ENCODE data around the gene CCDC175. TPM values are rescaled to one million over a fixed set of nuclear protein-coding genes. Genes with fewer than 3 reads are reported as not detected.

The CCDC175 gene
- total RNA-seq, 1 experiment from 2014 or later, result not detected

DNA sequence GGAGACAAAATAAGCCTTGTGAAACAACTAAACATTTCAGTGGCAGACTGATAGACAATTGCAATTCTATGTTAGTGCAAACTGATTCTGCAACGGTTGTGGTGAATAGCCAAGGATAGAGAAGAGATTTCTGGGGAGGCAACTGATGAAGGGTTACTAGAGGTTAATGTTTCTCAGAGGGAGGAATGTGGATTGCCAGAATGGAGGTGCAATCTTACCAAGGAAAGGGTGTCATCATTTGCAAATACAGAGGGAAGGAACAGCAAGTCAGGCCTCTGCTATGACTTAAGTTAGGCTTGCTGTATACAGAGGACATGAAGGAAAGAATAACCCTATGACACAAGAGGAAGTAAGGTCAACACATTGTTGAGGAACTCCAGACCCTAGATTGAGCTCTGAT lies 35.8 kb downstream of the CCDC175 start:
- no peak for DNase-seq (ENCODE audit: low read depth)

DNA sequence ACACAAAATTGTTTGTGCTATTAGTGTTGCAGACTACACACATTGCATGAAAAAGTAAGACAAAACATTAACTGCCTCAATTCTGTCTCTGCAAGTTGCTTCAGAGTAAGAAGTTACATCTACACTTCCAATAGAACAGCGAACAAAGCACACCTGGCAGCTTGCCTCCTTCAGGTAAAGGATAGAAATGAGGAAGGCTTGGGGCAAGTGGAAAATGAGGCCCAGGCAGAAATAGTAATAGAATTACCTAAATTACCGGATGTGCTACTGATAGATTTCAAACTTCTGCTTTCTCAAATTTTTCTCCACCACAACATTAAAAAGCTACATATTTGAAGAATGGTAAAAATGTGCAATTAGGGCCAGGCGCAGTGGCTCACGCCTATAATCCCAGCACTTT lies 37.7 kb downstream of the CCDC175 start:
- DNase-seq (ENCODE audit: low read depth), result no peak

- DNase-seq (ENCODE audit: low read depth), result no peak
Observed at GRCh38 chr14:59537476-59537875, 39.1 kb downstream of the CCDC175 start.

- DNase-seq (ENCODE audit: low read depth), result no peak
Observed at GRCh38 chr14:59534361-59534987, 42.1 kb downstream of the CCDC175 start.

DNA sequence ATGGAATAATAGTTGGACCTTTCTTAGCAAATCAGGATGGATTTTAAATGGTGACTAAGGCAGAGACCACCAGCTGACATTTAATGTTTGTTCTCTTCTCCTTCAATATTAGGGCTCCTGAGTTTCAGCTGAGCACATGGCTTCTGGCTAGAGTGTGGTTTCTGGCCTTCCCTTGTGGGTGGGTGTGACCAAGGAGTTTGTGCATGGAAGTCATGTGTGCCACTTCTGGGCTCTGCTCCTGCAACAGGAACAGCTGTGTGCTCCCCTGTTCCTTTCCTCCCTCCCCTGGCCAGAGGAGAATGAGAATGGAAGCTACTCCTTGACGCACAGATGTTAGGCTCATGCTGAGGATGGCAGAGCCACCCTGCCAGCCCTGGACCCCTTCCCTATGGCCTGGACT lies 44.2 kb downstream of the CCDC175 start:
- DNase-seq (ENCODE audit: low read depth), result no peak

GRCh38 chr14:59530349-59530748 lies 46.3 kb downstream of the CCDC175 start:
- DNase-seq (ENCODE audit: low read depth), result no peak

DNA sequence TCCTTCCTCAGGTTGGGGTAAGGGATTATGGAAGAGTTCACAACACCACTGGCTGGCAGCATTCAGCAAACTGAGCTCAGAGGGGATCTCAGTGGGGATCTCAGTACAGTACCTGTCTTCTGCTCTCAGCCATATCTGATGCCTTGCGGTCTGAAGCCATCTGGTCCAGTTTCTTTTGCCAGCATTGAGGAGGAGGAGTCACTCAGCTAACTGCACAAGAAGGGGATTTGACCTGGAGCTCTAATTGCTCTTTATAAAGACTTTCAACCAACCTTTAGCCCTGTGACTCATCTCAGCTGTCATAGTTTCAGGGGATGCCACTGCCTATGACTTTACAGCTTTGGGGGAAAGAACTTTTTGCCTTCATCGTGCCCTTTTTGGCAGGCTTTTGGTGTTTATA lies 47.4 kb downstream of the CCDC175 start:
- peak; percentile 9 for DNase-seq (ENCODE audit: low read depth)

GRCh38 chr14:59520224-59520623 lies 56.4 kb downstream of the CCDC175 start:
- no peak for DNase-seq (ENCODE audit: low read depth)

DNA sequence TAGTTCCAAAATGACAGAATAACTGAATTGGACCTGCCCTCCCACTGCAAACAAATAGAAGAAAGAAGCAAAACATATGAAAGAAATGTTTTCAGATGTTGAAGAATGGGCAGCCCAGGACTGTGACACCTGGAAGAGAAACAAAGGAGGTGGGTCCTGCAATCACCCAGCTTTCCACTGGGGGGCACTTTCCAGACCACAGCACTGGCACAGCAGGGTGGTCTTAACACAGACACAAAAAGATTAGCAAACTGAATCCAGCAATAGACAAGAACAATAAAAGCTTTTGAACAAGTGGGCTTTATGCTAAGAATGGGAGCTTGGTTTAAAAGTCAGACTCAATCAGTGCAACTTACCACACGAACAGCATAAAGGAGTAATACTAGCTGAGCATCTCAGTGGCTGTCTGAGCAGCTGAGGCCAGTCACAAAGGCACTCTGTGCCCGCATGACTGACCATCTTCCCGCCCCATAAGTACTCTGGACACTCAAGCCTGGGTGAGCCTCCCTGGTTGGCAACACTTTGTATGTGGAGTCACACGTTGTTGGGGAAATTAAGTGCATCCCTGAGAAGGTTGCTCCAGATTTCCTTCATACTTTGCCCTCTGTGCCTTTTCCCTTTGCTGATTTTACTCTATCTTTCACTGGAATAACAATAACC lies 64.6 kb downstream of the CCDC175 start:
- no peak for DNase-seq (ENCODE audit: low read depth)

DNA sequence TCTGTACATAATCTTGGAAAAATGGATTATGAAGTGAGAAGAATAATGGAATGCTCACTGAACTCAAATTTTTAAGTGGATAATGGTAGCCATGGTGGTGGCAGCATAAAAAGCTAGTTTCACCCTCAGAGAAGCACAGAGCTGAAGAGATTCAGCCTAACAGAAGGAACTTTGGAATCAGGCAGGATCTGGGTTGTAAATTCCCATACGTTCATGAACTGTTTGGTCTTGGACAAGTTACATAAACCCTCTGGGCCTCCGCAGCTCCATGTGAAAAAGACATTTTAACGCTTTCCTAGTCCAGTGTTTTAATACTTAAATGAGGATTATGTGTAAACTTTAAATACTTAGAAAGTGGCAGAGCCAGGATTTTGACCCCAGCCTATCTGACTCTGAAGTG lies 65.6 kb downstream of the CCDC175 start:
- DNase-seq (ENCODE audit: low read depth), result no peak

DNA sequence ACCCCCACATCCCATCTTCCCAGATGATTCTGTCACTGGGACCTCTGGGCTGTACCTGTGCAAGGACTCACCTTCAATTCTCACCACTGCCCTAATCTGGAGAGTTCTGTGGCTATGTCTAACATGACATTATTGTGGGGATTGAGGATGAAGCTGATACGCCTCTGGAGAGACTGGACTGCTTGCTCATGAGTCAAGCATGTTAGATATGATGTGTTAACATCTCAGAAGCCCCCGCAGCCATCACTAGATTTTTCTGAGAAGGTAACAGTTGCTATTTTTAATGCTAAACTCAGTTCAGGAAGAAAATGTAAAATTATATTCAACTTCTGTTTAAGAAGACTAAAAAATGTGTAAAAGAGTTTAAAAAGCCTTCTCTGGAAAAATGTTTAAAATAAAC lies 66.6 kb downstream of the CCDC175 start:
- no peak for DNase-seq (ENCODE audit: low read depth)

- DNase-seq (ENCODE audit: low read depth), result no peak
Observed at GRCh38 chr14:59509101-59509500, 67.5 kb downstream of the CCDC175 start.

DNA sequence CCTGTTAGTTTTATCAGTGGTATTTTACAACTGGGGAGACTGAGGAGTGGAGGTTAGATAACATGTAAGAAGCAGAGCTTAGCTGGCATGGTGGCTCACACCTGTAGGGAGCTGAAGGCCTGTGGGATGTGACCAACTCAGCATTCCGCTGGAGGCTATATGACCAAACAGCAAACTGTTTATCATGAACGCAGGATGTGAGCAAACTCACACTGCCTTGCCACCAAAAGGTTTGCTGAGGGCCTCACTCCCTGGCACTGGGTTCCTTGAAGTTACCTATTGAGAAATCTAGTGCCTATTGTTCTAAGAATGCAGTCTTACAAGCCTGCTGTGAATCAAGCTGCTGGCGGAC lies 68.9 kb downstream of the CCDC175 start:
- no peak for DNase-seq (ENCODE audit: low read depth)

DNA sequence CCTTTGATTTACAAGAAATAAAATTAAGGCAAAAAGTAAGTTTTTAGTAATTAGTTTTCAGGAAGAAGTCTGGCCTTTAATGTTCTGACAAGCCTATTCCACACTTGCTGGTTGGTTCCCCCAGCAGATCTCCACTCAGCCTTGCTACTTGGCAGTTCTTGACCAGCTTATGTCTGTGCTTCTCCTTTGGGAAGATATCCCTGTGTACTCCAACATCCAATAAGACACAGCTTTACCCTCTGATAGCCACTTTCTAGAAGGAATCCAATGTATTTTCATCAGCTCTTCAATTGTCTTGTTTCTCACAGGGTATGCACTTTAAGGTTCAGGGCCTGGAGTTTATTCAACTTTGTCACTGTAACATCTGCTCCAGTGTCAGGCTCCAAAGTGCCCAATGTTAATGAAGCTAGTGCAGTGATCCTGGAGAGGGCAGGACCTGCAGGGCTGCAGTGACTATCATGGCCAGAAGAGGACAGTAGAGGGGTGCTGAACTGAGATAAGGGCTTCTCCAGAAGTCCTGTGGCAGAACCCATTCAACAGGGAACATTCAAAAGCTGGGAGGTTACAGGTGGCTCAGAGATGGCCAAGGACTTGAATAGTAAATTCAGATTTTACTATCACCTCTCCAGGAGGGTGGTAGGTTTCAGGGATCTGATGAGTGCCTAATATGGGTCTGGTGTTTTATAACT lies 69.4 kb downstream of the CCDC175 start:
- DNase-seq (ENCODE audit: low read depth), result peak; percentile 43

DNA sequence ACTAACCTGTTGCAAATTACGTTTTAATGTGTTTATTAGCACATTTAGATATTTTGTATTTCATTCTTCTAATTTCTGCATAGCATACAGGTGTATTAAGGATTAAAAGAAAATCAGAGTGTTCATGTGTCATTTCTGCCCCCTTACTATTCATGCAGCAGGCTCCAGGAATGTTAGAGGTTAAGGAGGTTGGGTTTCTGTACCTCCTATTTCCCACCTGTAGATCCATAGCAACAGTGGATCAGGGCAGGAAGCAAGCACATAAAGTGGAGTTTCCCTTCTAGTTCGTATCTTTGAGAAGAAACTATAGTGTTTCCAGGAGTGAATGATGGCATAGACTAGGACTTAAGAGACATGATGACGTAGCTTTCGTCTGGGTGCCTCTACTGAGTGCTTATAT lies 73.4 kb downstream of the CCDC175 start:
- DNase-seq (ENCODE audit: low read depth), result no peak

GRCh38 chr14:59500732-59501131 lies 75.9 kb downstream of the CCDC175 start:
- no peak for DNase-seq (ENCODE audit: low read depth)

- DNase-seq (ENCODE audit: low read depth), result no peak
Observed at GRCh38 chr14:59492384-59492783, 84.2 kb downstream of the CCDC175 start.

GRCh38 chr14:59490756-59491155 lies 85.9 kb downstream of the CCDC175 start:
- no peak for DNase-seq (ENCODE audit: low read depth)

DNA sequence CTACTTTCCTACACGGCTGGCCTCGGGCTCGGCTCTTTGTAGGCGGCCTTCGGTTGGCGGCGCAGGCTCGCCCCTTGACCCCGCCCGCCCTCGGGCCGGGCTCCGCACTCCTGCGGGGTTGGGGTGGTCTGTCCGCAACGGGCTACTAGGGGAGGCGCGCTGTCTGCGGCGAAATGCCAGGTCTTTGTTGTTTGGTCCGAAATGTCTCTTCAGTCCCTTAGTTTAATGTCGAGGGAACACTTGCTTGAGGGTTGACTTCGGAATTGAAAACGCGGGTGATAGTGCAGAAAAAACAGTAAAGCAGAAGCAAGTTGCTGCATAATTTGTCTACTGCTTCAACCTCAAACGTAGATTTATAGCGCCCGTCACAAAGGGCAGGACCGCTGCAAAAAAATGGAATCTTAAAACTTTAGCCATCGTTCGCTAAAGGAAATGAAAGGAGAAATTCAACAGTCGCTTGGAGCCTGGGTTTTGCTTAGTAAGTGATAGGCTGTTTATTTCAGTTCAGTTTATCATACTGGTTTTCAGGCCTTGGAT lies 91.9 kb downstream of the CCDC175 start:
- DNase-seq (ENCODE audit: low read depth), result no peak

DNA sequence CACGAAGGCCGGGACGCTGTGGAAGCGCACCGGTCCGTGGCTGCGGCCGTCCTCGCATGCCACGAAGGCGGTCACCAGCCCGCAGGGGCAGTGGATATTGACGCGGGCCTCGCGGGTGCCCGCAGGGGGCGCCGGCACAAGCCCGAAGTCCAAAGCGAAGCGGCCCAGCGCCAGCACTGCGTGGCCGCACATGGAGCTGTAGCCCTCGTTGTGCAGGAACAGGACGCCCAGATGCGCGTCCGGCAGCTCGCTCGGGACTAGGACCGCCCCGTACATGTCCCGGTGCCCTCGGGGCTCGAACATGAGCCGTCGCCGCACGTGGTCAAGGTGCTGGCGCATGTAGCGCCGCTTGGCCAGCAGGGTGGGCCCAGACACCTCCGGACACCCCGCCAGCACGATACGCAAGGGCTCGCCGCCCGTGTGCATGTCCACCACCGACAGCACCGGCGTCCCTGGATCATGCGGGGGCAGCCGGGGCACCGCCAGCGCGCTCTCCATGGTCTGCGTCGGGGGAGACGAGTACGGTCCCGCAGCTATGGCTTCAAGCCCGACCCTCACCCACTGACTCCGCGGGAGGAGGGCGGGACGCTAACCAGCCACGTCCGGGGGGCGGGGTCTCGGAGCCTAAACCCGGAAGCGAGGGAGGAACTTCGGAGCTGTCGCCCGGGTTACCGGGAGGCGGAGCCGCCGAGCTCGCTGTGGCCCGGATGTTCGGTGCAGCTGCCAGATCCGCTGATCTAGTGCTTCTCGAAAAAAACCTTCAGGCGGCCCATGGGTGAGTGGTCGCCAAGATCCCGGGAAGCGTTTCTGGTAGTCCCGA lies 92.6 kb downstream of the CCDC175 start, which contains the start of the genes JKAMP and L3HYPDH:
Gene JKAMP, plus strand, starts transcription at position 699 of the 820 bp plus-strand sequence. Its CDS starts 73 bp downstream, at position 772.
Gene L3HYPDH, minus strand, starts transcription at position 590 of the 820 bp plus-strand sequence. Its CDS starts 92 bp downstream, at position 498.
- peak; percentile 91 for DNase-seq (ENCODE audit: low read depth)

DNA sequence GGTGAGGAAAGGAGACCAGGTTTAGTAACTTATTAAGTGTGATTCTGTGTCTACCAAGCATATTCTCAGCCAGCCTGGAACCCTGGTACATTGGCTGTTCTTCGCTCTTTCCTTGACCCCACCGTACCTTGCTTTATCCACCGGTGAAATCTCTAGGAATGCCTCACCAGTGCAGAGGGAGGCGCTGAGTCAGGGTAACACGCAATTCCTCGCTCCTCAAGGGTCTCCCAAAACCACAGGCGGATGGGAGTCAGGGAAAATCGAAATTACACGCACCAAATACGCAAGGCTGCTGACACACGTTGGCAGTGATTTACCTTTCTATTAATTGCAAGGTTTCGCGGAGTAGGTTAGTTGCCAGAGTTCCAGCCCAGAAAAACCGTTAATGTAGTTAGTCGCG lies 93.2 kb downstream of the CCDC175 start:
- peak; percentile 63 for DNase-seq (ENCODE audit: low read depth)

All from RPMI7951 (cell line).